Stomach (tissue), 9 donors: ENCODE results near the gene KRT13. TPM values are rescaled to one million over a fixed set of nuclear protein-coding genes. Genes with fewer than 3 reads are reported as not detected.
"Not testable (repeated sequence)": the region's sequence is repeated elsewhere in the genome, so short reads cannot be mapped to it uniquely, and the experiment has no call there.

Source experiments
- DNase-seq, 2 donors: peaks; one replicate each; pipeline versions ENCODE4 v3.0.0 to v3.0.0-alpha.2; 2013 to 2019
- H3K27ac ChIP-seq, 5 donors: fragments of 200-600 bp in 4 of 5; sonication (generic) in 4 of 5; one replicate each; pipeline ENCODE4 v1.5.1; 2013 to 2019; ENCODE audit warnings: mild to moderate bottlenecking in 1 of 5, moderate library complexity in 1 of 5
- H3K27me3 ChIP-seq, 3 donors: fragments of 200-600 bp; sonication (generic); one replicate each; pipeline ENCODE4 v1.5.1; 2017 to 2019; ENCODE audit warnings: mixed run types in 1 of 3
- H3K36me3 ChIP-seq, 4 donors: fragments of 200-600 bp; sonication (generic); 1 replicate in 3 of 4; 2 replicates in 1 of 4; pipeline ENCODE4 v1.5.1; 2016 to 2019
- H3K4me1 ChIP-seq, 4 donors: fragments of 200-600 bp; sonication (generic); one replicate each; pipeline ENCODE4 v1.5.1; 2016 to 2019
- H3K4me3 ChIP-seq, 4 donors: fragments of 200-600 bp; sonication (generic) in 3 of 4; one replicate each; pipeline ENCODE4 v1.5.1; 2016 to 2019; ENCODE audit warnings: mild to moderate bottlenecking in 1 of 4
- H3K9me3 ChIP-seq, 4 donors: fragments of 200-600 bp; sonication (generic); one replicate each; pipeline ENCODE4 v1.5.1; 2016 to 2019
- EP300 ChIP-seq: sonication (generic); formaldehyde crosslinking; IDR thresholded peaks from one replicate; pipeline ENCODE4 v1.6.1; 2017; ENCODE audit warnings: antibody characterized with exemption
- POLR2A ChIP-seq, 4 donors: fragments of 450-650 bp; IDR thresholded peaks; one replicate each; pipeline ENCODE4 v1.6.1; 2016; ENCODE audit warnings: antibody characterized with exemption in 4 of 4, control low read depth in 2 of 4, mild to moderate bottlenecking in 1 of 4, moderate library complexity in 1 of 4
- POLR2AphosphoS5 ChIP-seq, 3 donors: sonication (generic); formaldehyde crosslinking; IDR thresholded peaks; one replicate each; pipeline ENCODE4 v1.6.1; 2016; ENCODE audit warnings: antibody characterized with exemption in 3 of 3
- WGBS, 5 donors: extraction: QIAGEN DNeasy Blood & Tissue Kit in 3 of 5; methylation state at CpG; one replicate each; pipeline versions ENCODE4 v1.1.5 to v1.1.7; 2013 to 2018; 5-methylcytosine and 5-hydroxymethylcytosine counted together
- intact Hi-C: fragments of 100-400 bp; cut with DNase I; formaldehyde crosslinking; loops from one replicate; pipeline ENCODE4 v1.15.1; 2023; ENCODE audit warnings: low total_unique reads
- polyA plus RNA-seq, 3 donors: library from polyadenylated mRNA; stranded (reverse); fragments of 200-250 nt; gene quantifications; one replicate each; pipeline ENCODE4 v1.2.3, GENCODE V29; 2013
- total RNA-seq, 5 donors: library from RNA; depleted of rRNA; stranded (reverse); fragments of >200 nt; gene quantifications; one replicate each; pipeline versions ENCODE4 v1.1.0 to v1.2.3, GENCODE V29; 2014 to 2016
- TF ChIP-seq, protein P1 (sequence below), 7 experiments: fragments of 450-650 bp in 4 of 7; fragments of 200-600 bp in 3 of 7; sonication (generic) in 3 of 7; IDR thresholded peaks; one replicate each; pipeline ENCODE4 v1.5.1; 2016 to 2019; ENCODE audit warnings: antibody characterized with exemption in 7 of 7, control low read depth in 2 of 7, mild to moderate bottlenecking in 1 of 7
- donor health status: healthy with polysubstance abuse.
- donor health status: Bipolar disorder and iron deficiency.
- donor health status: healthy.

Gene KRT13
- total and polyA plus RNA-seq, 8 donors = 1.1 to 12,460 (median 16.2) TPM; not detected in 1

DNA sequence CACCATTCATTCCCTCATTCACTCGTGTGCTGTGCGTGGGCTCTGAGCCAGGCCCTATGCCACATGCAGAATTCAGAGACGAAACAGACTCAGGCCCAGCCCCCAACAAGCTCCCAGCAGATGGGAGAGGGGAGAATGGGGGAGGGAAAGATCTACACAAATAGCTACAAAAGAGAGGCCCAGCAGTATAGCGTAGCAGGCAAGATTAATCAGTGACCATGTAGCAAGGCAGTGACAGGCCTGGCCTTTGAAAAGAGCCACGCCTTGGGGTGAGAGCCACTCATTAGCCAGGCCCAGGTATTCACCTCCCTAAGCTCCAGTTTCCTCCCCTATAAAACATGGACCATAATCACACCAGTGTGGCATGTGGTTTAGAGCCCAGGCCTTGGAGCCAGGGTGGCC is 39.1 kb upstream of the KRT13 start:
- H3K27ac ChIP-seq = peak overlapping the region in 3 of 5 donors; percentile 8 to 25 (median 23)
- H3K4me3 ChIP-seq = no peak overlapping the region
- H3K27me3 ChIP-seq = no peaks in the 10 kb centered on the region
- no peaks in the 10 kb centered on the region for H3K36me3 ChIP-seq
- peak in 1 of 2 donors; percentile 89 for DNase-seq
- H3K9me3 ChIP-seq = peaks cover 0 to 5% (median 2%) of the 10 kb centered on the region in 4 donors
- 26 to 38% (median 33%) methylated on average over 3 to 5 of the region's 5 CpGs for WGBS, 5 donors
- intact Hi-C loops = no loop called here
- H3K4me1 ChIP-seq = peaks cover 15 to 26% (median 23%) of the 10 kb centered on the region in 4 donors
- TF ChIP-seq POLR2A (IDR thresholded peaks at IDR 0.05) (no peak), POLR2AphosphoS5 (IDR thresholded peaks at IDR 0.05) (no peak), EP300 (no peak)
- TF ChIP-seq, protein P1, sequence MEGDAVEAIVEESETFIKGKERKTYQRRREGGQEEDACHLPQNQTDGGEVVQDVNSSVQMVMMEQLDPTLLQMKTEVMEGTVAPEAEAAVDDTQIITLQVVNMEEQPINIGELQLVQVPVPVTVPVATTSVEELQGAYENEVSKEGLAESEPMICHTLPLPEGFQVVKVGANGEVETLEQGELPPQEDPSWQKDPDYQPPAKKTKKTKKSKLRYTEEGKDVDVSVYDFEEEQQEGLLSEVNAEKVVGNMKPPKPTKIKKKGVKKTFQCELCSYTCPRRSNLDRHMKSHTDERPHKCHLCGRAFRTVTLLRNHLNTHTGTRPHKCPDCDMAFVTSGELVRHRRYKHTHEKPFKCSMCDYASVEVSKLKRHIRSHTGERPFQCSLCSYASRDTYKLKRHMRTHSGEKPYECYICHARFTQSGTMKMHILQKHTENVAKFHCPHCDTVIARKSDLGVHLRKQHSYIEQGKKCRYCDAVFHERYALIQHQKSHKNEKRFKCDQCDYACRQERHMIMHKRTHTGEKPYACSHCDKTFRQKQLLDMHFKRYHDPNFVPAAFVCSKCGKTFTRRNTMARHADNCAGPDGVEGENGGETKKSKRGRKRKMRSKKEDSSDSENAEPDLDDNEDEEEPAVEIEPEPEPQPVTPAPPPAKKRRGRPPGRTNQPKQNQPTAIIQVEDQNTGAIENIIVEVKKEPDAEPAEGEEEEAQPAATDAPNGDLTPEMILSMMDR (IDR thresholded peaks at IDR 0.05) = no peak

DNA sequence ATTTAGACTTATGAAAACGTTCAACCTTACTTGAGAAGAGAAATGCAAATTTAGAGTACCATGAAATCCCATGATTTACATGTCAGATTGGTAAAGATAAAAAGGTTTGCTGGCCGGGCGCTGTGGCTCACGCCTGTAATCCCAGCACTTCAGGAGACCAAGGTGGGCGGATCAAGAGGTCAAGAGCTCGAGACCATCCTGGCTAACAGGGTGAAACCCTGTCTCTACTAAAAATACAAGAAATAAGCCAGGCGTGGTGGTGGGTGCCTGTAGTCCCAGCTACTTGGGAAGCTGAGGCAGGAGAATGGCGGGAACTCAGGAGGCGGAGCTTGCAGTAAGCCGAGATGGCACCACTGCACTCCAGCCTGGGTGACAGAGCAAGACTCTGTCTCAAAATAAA is 37.4 kb upstream of the KRT13 start:
- DNase-seq, H3K36me3 ChIP-seq, H3K27ac ChIP-seq, H3K27me3 ChIP-seq, intact Hi-C loops, H3K9me3 ChIP-seq, H3K4me3 ChIP-seq: not testable (repeated sequence)
- peaks cover under 1 to 10% (median 7%) of the 10 kb centered on the region in 4 donors for H3K4me1 ChIP-seq
- 78 to 85% (median 81%) methylated on average over 10 of the region's 10 CpGs for WGBS, 5 donors

DNA sequence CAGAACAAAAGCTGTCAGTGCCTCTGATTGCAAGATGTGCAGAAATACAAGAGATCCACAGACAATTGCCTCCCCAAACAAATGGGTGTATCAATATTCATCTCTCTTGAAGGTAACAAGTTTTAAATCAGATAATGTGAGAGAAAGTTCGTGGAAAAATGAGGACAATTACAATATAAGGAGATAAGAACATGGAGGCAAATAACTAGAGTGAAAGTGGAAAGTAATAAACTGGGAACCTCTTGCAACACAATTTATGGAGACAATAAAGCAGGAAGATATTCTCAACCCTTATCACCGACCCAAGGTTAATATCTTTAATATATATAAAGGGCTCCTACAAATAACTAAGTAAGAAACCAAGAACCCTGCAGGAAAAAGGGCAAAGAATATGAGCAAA is 36.9 kb upstream of the KRT13 start:
- peaks cover 0 to 5% (median 2%) of the 10 kb centered on the region in 4 donors for H3K9me3 ChIP-seq
- no peak overlapping the region for H3K4me3 ChIP-seq
- DNase-seq = no peak
- intact Hi-C loops = no loop called here
- WGBS, 5 donors = 29 to 56% (median 41%) methylated on average over 2 of the region's 2 CpGs
- H3K36me3 ChIP-seq = no peaks in the 10 kb centered on the region
- TF ChIP-seq EP300 (no peak), POLR2AphosphoS5 (IDR thresholded peaks at IDR 0.05) (no peak), POLR2A (IDR thresholded peaks at IDR 0.05) (no peak)
- TF ChIP-seq, protein P1 (IDR thresholded peaks at IDR 0.05) = no peak
- H3K4me1 ChIP-seq = peaks cover 0 to 6% (median 3%) of the 10 kb centered on the region in 4 donors
- H3K27me3 ChIP-seq = no peaks in the 10 kb centered on the region
- no peak overlapping the region for H3K27ac ChIP-seq

DNA sequence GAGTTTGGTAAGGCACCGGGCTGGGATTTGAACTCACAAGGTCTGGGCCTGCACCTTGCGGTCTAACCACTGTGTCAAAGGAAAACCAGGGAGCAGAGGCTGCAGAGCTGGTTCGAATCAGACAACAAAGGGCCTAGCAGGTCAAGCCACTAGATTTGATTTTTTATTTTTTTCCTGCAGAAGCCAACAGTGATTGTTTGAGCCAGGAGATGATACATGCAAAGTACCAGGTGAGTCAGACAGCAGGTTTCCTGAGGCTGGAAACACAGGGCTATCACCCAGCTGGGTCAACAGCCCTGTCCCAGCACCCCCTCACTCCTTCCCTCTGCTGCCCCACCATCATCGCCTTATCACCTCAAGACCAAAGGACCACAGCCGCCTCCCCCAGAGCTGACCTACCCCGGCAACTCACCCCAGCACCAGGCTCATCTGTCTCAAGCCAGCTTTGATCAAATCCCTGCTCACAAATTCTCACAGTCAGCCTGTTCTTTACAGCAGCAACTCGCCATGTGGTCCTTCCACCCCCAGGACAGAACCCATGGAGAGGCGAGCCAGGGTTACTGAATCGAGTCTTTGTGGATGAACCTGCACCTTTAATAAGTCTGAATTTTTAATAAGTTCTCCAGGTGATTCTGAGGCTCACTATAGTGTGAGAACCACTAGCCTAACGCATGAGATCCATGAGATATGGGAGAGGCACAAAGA is 35.7 kb upstream of the KRT13 start:
- intact Hi-C loops = no loop called here
- TF ChIP-seq POLR2A (IDR thresholded peaks at IDR 0.05) = no peak
- TF ChIP-seq, protein P1 (IDR thresholded peaks at IDR 0.05) = no peak
- no peaks in the 10 kb centered on the region for H3K36me3 ChIP-seq
- WGBS, 5 donors = 77 to 89% (median 81%) methylated on average over 10 of the region's 10 CpGs
- H3K27ac ChIP-seq = no peak overlapping the region
- H3K27me3 ChIP-seq = peaks cover 0 to 8% (median 0%) of the 10 kb centered on the region in 3 donors
- H3K4me3 ChIP-seq = no peak overlapping the region
- no peaks in the 10 kb centered on the region for H3K9me3 ChIP-seq
- peaks cover 0 to 6% (median 0%) of the 10 kb centered on the region in 4 donors for H3K4me1 ChIP-seq
- no peak for DNase-seq
